Measurements from ENCODE around the gene PREP. TPM values are rescaled to one million over a fixed set of nuclear protein-coding genes. Genes with fewer than 3 reads are reported as not detected.
"Not testable (repeated sequence)": the region's sequence is repeated elsewhere in the genome, so short reads cannot be mapped to it uniquely, and the experiment has no call there.

PREP gene
- polyA plus RNA-seq, 4 donors: 31.2 to 37.7 (median 33.9) TPM

GRCh38 chr6:105348897-105349296 is 54.0 kb downstream of the PREP start:
- DNase-seq (ENCODE audit: low read depth in 4 of 4, low spot score in 3 of 4): no peak

DNA sequence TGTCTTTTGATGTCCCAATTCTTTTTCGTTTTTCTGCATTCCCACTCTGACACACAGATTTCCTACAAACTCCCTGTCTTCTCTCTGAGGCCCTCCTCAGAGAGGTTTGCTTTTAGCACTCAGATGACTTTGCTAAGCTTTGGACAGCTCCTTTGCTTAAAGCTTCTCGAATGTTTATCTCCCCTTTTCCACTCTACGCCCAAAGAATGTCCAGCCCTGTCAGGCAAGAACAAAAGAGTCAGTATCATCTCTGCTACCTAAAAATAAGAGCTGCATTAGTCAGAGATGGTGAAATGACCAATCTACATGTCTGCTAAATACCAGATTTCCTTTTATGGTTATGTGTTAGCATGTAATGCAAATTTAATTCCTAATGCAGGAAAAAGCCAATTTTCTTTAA is 56.8 kb downstream of the PREP start:
- DNase-seq (ENCODE audit: low read depth in 4 of 4, low spot score in 3 of 4): no peak

GRCh38 chr6:105345506-105345905 is 57.4 kb downstream of the PREP start:
- no peak for DNase-seq (ENCODE audit: low read depth in 4 of 4, low spot score in 3 of 4)

DNA sequence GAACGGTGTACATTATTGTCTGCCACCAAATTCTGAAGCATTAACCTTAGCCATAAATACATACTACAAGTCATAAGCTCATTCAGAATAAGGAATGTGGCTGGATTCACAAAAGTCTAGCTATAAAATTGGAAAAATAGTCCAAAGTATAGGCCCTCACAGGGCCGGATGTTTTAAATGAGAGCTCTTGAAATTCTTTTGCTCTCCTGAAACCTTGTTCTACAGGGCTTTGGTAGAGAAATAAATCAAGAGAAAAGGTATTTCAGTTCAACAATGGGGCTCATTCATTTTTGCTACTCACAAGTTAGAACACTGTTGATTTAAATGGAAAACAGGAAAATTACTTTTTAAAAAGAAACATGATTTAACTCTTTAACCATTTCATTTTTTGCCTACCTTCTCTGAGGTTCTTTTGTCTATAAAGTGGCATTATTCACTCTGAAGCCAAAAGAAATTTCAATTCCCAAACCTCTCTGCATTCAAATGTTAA is 58.0 kb downstream of the PREP start:
- DNase-seq (ENCODE audit: low read depth in 4 of 4, low spot score in 3 of 4): no peak

GRCh38 chr6:105338350-105338983 is 64.4 kb downstream of the PREP start:
- DNase-seq (ENCODE audit: low read depth in 4 of 4, low spot score in 3 of 4): not testable (repeated sequence)

GRCh38 chr6:105336986-105337385 is 65.9 kb downstream of the PREP start:
- DNase-seq (ENCODE audit: low read depth in 4 of 4, low spot score in 3 of 4): no peak

DNA sequence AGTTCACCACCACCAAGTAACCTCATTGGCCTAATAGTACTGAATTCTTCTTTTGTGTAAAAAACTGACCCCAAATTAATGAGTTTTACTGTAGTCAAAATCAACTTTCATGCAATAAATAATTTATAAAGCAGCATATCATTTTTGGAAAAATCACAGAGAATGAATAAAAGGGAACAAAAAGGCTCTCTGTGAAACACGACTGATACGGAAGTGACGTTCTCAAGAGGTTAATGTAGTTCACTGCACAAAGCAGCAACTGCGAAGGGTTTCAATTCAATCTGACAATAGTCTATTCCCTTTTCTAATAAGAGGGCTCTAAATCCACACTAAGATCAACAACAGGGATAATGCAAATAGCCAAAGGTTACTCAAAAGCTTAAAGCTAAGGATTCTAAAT is 70.3 kb downstream of the PREP start:
- no peak for DNase-seq (ENCODE audit: low read depth in 4 of 4, low spot score in 3 of 4)

- DNase-seq (ENCODE audit: low read depth in 4 of 4, low spot score in 3 of 4): no peak
Observed at GRCh38 chr6:105331927-105332326, 71.0 kb downstream of the PREP start.

DNA sequence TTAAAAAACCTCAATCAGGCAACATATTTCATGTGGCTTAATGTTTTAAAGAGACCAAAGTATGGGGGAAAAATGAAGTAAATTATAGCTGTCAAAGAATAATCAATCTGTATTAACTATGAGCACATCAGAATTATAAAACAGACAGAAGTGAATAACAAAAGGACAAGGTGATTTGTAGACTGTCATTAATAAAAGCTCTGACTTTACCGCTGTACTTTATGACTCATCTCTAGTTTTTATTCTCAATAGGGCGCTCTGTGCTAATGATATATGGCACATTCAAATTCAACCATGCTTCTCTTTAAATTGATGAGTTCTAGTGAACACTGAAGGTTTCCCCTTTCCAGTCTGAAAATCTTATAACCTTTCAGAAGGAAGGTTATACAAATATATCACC is 72.0 kb downstream of the PREP start:
- no peak for DNase-seq (ENCODE audit: low read depth in 4 of 4, low spot score in 3 of 4)

- no peak for DNase-seq (ENCODE audit: low read depth in 4 of 4, low spot score in 3 of 4)
Observed at GRCh38 chr6:105330364-105330763, 72.5 kb downstream of the PREP start.

GRCh38 chr6:105326833-105327770 is 75.8 kb downstream of the PREP start:
- DNase-seq (ENCODE audit: low read depth in 4 of 4, low spot score in 3 of 4): no peak

DNA sequence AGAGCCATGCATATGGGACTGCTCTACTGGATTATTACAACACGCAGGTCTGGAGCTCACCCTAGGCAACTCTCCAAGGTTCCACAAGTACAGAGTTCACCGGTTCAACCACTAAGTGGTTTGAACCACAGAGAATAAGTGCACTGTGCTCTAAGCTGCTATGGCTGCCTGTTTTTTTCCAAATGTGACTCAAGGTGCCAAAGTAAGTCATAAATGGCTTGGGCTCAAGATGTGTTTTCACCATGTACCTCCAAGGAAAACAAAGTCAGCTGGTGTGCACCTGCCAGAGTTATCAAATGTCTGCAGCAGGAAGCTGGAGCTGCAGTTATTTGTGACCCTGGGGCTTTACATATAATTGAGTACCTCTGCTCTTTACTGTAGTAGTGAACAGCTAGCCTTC is 76.7 kb downstream of the PREP start:
- no peak for DNase-seq (ENCODE audit: low read depth in 4 of 4, low spot score in 3 of 4)

DNA sequence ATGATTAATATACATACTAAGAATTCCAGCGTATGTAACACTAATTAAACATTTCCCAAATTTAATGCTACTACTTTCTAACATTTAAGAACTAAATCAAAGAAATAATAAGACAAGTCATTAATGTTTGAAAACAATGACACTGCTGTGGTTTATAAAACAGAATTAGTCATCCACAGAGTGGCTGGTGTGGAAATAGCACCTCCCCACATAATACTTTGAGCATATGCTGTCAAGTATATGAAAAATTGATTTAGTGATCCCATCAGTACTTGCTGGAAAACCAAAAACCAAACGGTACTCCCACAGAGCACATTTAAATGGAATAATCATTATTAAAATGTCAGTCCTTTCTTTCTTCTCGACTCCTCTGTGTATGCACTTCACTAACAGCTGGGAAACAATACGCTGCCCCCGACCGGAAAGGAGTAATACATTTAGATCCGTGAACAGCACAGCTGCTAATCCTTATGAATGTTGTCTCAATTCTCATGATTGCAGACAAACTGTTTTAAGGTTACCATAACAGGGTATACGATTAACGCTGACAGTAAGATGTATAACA is 78.4 kb downstream of the PREP start:
- DNase-seq (ENCODE audit: low read depth in 4 of 4, low spot score in 3 of 4): no peak

DNA sequence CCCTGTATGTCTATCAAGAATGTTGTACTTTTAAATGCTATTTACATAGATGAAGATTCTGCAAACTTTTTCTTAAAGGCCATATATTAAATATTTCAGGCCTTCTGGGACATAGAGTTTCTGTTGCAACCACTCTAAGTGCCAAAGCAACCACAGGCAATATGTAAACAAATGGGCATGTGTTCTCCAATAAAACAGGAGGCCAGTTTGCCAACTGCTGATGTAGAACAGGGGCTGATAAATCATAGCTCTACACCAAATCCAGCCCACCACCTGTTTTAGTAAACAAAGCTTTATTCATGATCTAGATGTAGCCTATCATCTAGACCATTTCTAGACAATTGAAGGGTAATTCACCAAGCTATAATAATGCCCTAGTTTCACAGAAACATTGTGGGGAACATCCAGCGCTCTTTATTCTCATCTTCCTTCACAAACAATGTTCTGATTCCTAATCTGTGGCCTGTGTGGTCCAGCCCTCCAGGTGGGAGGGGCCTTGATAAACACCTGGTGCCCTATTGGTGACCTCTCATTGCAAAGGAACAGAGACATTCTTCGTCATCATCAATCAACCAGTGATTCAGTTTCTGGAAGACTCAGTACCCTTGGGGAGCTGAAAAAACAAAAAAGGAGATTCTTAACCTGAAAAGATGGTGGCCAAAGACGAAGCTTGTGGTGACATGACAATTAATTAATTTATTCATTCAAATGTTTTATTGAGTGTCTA is 80.2 kb downstream of the PREP start:
- DNase-seq (ENCODE audit: low read depth in 4 of 4, low spot score in 3 of 4): no peak

DNA sequence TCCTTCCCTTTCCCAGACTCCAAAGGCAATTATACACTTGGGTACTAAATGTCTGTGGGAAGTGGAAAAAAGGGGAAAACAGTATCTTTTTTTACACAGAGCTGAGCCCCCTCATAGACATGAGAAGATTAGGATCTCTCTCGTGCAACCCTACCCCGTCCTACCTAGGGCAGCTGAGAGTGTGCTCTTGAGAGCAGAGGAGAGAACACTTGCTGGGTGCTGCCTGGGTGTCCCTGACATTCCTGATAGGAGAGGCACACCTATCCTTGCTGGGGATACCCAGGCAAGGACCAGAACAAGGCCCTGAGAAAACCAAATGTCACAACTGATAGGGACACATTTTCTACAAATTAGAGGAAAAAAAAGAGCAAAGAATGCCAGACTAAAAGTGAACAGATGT is 81.2 kb downstream of the PREP start:
- DNase-seq (ENCODE audit: low read depth in 4 of 4, low spot score in 3 of 4): no peak

DNA sequence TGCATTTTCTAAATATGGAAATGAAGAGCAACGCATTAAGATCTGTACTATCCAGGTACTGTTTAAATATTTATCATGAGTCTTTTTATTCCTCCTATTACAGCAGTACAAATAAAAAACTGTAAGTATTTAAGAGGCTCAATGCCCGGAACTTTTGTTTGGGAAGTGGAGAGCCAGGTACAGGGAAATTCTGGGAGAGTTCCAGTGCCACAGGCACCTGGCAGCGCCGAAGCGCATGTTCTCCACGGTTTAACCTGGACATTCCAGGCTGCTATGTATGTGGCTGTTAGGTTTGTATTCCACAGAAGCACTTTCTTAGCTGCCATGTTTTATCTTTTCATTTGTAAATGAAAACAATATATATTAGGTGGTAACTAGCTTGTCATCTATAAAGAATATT is 81.7 kb downstream of the PREP start:
- DNase-seq (ENCODE audit: low read depth in 4 of 4, low spot score in 3 of 4): no peak

DNA sequence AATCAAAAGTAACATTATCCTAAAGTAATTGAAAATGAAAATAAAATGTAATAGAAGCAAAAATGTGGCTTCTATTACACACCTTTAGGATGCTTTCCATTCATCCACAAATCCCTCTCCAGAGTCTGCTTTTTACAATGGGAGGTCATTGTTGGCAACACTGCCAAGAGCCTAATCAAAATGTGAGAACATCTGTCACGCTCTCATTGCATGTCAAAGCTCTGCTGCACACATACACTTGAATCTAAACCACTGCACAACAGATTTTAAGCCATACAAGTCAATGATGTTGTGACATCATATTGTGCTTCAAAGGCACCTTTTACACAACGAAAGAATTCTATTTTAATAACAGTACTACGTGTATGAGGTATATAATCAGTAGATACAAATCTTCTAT is 82.1 kb downstream of the PREP start:
- DNase-seq (ENCODE audit: low read depth in 4 of 4, low spot score in 3 of 4): no peak

DNA sequence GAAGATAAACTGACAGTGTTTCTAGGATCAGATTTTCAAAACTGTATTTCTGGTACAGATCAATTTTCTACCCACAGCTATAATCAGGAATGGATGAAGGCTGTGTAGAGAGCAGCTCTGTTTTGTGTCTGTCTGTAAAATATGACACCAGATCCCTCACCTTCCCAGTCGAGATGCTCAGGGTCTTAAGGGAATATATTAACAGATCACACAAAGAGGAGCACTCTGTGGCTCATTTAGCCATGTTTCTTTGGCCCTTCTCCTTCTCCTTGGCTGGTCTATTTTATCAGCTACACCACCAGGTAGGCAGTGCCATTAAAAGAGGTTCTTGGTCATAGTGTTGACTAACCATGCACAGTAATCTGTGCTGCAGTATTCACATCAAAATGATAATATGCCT is 82.6 kb downstream of the PREP start:
- DNase-seq (ENCODE audit: low read depth in 4 of 4, low spot score in 3 of 4): no peak

GRCh38 chr6:105319331-105319730 is 83.6 kb downstream of the PREP start:
- no peak for DNase-seq (ENCODE audit: low read depth in 4 of 4, low spot score in 3 of 4)

GRCh38 chr6:105318660-105319059 is 84.2 kb downstream of the PREP start:
- no peak for DNase-seq (ENCODE audit: low read depth in 4 of 4, low spot score in 3 of 4)
